Cardiac fibroblast (primary cell): ENCODE results near the gene CHD8.

Source experiments
- DNase-seq, 2 donors: peaks; one replicate each; pipeline versions ENCODE4 v3.0.0 to v3.0.0-alpha.2; 2010; ENCODE audit warnings: low read depth in 2 of 2
- H3K4me3 ChIP-seq, 2 donors: replicated peaks in 1 of 2; 1 replicate in 1 of 2; 2 replicates in 1 of 2; pipeline ENCODE4 v1.5.1; 2011; ENCODE audit warnings: low read depth in 2 of 2, low read length in 2 of 2, mild to moderate bottlenecking in 2 of 2, moderate library complexity in 1 of 2
- CTCF ChIP-seq: IDR thresholded peaks from one replicate; pipeline ENCODE4 v1.5.1; 2011; ENCODE audit warnings: low read depth, mild to moderate bottlenecking, low read length, inconsistent platforms

CHD8 gene

GRCh38 chr14:21385188-21385904 lies 70.6 kb downstream of the CHD8 start:
- DNase-seq = no peak

GRCh38 chr14:21384494-21384851 lies 71.5 kb downstream of the CHD8 start:
- DNase-seq = no peak
- TF ChIP-seq CTCF = no peak
- H3K4me3 ChIP-seq = peak overlapping the region; percentile 83 to 93

More at GRCh38 chr14:21385188-21385904, 70.6 kb downstream of the CHD8 start:
- no peak for TF ChIP-seq CTCF
- H3K4me3 ChIP-seq = no peak overlapping the region

- DNase-seq = peak; percentile 96 to 98
- no peak for TF ChIP-seq CTCF
- H3K4me3 ChIP-seq = peak within 1 kb of the TSS; percentile 83 to 93
Observed at GRCh38 chr14:21383848-21384493, 72.0 kb downstream of the CHD8 start, which contains the start of gene SUPT16H. TSS of gene SUPT16H (minus strand) at chr14:21384019. CDS start at chr14:21383927, 92 bp downstream.

GRCh38 chr14:21382886-21383847 lies 72.8 kb downstream of the CHD8 start:
- peak; percentile 52 to 54 for DNase-seq
- peak overlapping the region; percentile 83 to 93 for H3K4me3 ChIP-seq
- no peak for TF ChIP-seq CTCF

GRCh38 chr14:21382095-21382494 lies 73.8 kb downstream of the CHD8 start:
- H3K4me3 ChIP-seq = no peak overlapping the region
- no peak for DNase-seq
- TF ChIP-seq CTCF = no peak

- no peak for TF ChIP-seq CTCF
- no peak for DNase-seq
- no peak overlapping the region for H3K4me3 ChIP-seq
Observed at GRCh38 chr14:21379338-21379737, 76.6 kb downstream of the CHD8 start.
